HUDEP-2 (cell line): ENCODE data around the gene DNAAF8.
"Not testable (repeated sequence)": the region's sequence is repeated elsewhere in the genome, so short reads cannot be mapped to it uniquely, and the experiment has no call there.

Source experiments
- DNase-seq, 76 experiments: peaks; one replicate each; lab custom pipeline; 2025; ENCODE audit not compliant: unreplicated experiment in 76 of 76; lab: John Stamatoyannopoulos, UW

Gene DNAAF8

GRCh38 chr16:4776141-4776705 lies 41.9 kb downstream of the DNAAF8 start:
- no peak for DNase-seq

- DNase-seq: no peak
These were observed 43.2 kb downstream of the DNAAF8 start for GRCh38 chr16:4777339-4778049.

DNA sequence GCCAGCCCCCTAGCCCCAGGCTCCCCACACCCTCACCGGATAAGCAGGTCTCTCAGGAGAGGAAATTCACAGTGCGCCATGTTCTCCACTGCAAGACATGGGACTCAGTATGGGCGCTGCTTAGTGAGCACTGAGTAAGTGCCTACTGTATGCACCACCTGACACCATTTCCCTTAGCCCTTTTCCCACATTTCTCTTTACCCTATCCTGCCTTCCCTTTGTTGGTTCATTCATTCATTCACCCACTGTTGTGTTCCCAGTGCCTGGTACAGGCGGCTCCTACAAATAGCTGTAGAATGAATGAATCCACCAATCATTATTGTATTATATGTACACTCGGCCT lies 43.7 kb downstream of the DNAAF8 start:
- DNase-seq: no peak

DNA sequence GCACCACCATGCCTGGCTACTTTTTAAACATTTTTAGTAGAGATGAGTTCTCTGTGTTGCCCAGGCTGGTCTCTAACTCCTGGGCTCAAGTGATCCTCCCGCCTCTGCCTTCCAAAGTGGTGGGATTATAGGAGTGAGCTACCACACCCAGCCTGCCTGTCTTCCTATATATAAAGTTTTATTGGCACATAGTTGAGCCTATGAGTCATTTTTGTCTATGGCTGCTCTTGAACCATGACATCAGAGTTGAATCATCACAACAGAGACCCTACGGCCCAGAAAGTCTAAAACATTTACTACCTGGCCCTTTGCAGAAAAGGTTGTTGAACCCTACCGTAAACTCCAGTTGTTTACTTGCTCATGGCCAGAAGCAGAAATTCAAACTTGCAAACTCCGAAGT lies 45.9 kb downstream of the DNAAF8 start:
- no peak for DNase-seq

DNA sequence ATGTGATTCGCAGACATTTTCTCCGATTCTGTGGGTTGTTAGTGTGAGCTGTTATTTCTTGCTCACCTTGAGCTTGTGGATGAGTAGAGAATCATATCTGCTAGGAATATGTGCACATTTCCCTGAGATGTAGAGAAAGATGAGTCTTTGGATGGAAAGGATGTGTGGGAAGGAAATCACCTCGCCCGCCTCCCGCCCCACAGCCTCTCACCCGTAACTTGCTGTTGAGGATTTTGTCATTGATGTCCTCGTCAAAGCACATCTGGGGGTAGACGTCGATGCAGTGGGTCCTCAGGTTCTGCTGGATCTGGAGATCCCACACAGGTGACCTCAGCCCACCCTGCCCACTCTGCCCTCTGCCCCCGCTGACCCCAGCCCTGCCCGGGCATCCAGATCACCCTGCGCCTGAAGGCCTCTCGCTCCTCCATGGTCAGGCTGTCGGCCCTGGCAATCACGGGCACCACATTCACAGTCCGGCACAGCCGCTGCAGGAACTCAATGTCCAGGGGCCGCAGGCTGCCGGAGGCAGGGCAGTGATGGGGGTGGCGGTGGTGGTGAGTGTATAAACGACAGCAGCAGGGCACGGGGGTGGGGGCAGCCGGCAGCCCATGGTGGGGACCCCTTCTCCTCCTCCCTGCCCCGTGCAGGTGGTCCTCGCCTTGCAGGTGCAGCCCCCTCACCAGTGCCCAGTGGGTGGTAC lies 49.1 kb downstream of the DNAAF8 start:
- DNase-seq: no peak

- DNase-seq: no peak
These were observed 49.6 kb downstream of the DNAAF8 start for GRCh38 chr16:4783951-4784336.

DNA sequence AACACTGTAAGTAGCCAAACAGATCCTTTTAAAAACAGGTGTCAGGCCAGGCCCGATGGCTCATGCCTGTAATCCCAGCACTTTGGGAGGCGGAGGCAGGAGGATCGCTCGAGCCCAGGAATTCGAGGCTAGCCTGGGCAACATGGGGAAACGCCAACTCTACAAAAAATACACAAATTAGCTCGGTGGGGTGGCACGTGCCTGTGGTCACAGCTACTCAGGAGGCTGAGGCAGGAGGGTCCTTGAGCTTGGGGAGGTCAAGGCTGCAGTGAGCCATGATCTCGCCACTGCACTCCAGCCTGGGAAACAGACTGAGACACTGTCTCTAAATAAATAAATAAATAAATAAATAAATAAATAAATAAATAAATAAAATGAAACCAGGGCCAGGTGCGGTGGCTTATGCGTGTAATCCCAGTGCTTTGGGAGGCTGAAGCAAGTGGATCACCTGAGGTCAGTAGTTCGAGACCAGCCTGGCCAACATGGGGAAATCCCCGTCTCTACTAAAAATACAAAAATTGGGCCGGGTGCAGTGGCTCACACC lies 50.2 kb downstream of the DNAAF8 start:
- not testable (repeated sequence) for DNase-seq

DNA sequence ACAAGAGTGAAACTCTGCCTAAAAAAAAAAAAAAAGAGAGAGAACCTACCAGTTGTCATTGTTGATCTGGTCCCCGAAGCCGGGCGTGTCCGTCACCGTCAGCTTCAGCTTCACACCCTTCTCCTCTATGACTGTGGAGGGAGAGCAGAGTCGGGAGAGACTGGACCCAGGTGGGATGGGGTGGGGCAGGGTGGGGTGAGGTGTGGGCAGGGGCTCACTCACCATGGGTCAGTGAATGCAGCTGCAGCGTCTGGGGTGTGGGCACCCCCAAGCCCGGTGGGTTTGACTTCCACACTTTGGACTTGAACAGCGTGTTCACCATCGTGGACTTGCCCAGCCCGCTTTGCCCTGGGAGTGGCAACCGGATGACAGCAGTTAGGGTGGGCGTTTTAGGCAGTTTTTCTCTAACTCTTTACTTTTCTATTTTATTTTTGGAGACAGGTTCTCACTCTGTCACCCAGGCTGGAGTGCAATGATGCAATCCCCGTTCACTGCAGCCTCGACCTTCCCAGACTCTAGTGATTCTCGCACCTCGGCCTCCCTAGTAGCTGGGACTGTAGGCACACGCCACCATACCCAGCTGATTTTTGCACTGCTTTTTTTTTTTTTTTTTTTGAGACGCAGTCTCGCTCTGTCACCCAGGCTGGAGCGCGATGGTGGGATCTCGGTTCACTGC lies 51.6 kb downstream of the DNAAF8 start:
- no peak for DNase-seq

DNA sequence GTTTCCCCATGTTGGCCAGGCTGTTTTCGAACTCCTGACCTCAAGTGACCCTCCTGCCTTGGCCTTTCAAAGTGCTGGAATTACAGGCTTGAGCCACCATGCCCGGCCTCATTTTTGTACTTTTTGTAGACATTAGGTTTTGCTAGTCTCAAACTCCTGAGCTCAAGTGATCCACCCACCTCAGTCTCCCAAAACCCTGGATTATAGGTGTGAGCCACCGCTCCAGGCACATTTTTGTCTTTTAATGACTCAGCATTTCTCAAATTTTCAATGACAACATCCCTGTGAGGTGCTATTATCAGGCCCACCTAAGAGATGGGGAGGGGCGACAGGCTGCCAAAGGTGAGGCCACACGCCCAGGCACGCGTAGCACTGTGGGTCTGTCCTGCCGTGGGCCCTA lies 52.7 kb downstream of the DNAAF8 start:
- no peak for DNase-seq

- DNase-seq: no peak
These were observed 53.5 kb downstream of the DNAAF8 start, which contains the start of gene SEPTIN12 for GRCh38 chr16:4787627-4788482. TSS of gene SEPTIN12 (minus strand) at chr16:4788345. CDS start at chr16:4787645, 700 bp downstream.

DNA sequence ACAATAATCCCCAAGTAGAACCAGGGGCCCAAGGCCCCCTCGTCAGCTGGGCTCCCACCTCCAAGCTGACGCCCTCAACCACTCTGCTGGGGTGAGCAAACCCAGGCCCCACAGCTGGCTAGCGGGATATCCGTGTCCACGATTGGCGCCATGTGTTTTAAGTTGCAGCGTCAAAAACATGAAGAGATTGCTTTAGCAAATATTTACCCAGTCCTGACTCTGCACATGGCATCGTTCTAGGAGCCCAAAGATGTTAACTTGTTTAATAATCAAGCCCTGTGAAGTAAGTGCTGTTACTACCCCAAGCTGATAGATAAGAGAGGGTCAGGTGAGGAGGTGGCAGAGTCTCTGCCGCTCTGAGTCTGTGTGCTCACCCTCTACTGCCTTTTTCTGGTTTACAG lies 54.2 kb downstream of the DNAAF8 start:
- no peak for DNase-seq

- DNase-seq: no peak
These were observed 54.6 kb downstream of the DNAAF8 start for GRCh38 chr16:4788910-4789309.

- no peak for DNase-seq
These were observed 55.9 kb downstream of the DNAAF8 start for GRCh38 chr16:4790261-4790660.

DNA sequence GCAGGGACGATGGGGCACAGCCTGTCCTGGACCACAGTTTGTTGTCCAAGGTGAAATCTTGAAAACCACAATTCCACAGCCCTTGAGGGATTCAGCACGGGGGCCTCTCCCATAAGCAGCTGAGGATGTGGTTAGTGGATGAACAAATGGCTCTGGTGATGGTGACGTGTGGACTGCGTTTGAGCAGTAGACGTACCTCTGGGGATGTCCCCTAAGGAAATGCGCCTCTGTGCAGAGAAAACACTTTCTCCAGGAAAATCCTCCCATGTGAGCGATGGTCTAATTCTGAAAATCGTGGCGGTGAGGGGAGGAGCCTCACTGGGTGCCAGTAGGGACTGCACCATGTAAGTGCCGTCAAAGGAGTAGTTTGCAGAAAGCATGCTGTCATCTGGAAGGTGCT lies 56.5 kb downstream of the DNAAF8 start:
- no peak for DNase-seq

GRCh38 chr16:4792951-4793513 lies 58.7 kb downstream of the DNAAF8 start:
- DNase-seq: no peak

- DNase-seq: no peak
These were observed 61.0 kb downstream of the DNAAF8 start, which contains the start of gene SMIM22 for GRCh38 chr16:4795181-4795827. TSS of gene SMIM22 (plus strand) at chr16:4795369. CDS start at chr16:4795735, 366 bp downstream.

DNA sequence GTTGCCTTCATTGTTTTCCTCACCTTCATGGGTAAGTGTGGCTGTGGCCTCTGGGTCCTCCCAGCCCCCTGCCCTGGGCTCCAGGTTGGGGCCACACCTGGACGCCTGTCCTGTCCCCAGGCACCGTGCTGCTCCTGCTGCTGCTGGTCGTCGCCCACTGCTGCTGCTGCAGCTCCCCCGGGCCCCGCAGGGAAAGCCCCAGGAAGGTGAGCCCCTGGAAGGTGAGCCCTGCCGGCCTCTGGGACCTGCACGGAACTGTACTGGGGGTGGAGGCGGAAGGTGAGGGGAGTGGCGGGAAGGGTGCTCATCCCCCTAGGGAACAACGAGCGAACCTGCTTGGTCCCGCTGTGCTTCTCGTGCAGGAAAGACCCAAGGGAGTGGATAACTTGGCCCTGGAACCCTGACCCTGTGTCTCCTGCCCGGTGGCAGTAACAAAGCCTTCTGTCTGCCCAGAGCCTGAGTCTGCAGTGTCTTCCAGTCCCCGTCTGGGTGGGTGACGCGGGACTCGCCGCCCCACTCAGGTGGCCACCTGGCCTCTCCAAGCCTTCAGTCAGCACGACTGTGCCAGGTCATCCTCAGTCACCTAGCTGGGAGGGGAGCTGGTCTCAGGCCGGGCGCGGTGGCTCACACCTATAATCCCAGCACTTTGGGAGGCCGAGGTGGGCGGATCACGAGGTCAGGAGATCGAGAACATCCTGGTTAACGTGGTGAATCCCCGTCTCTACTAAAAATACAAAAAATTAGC lies 61.7 kb downstream of the DNAAF8 start:
- DNase-seq: no peak

DNA sequence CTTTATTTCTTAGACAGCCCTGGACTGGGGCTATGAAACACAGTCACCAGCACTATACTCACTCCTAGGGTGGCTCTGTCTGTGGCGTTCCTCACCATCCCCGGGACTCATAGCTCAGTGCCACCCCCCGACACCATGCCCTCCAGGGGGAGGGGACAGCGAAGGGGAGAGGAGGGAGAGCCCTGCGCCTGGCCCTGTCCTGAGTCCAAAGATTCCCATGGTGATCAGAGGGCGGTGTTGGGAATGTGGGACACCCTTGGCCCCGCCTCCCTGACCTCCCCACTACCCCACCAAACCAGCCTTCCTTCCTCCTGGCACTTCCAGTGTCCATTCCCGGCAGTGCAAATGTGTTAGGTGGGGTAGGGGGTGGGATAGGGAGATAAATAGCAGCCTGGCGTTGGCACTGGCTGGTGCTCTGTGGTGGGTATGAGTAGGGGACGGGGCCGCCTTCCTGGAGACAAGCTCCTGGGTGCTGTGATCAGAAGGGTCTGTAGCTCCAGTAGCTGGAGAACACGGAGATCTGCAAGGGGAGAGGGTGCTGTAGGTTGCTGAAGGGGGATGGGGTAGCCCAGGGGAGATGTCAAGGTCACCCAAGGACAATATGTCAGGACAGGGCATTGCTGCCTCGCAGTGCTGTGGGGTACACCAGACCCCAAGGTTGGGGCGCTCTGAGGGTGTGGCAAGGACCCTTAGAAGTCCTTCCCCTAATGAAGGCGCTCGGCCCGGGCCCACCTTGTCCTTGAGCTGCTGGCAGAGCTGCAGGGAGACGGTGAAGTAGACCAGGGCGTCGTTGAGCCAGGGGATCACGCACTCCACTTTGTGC lies 62.9 kb downstream of the DNAAF8 start:
- DNase-seq: no peak
